H1 (cell line): ENCODE measurements around the gene PGBD5.

Experiments used
- BACH1 ChIP-seq: IDR thresholded peaks from 2 replicates; pipeline ENCODE4 v1.6.1; 2012; ENCODE audit warnings: low read length, improper control_type of control experiment
- CHD2 ChIP-seq: IDR thresholded peaks from 2 replicates; pipeline ENCODE4 v1.6.1; 2012; ENCODE audit warnings: low read length, improper control_type of control experiment
- EP300 ChIP-seq, 2 experiments: IDR thresholded peaks; 1 replicate in 1 of 2; 2 replicates in 1 of 2; pipeline ENCODE4 v1.6.1; 2011 to 2012; ENCODE audit warnings: low read depth in 2 of 2, low read length in 2 of 2, mild to moderate bottlenecking in 2 of 2, borderline replicate concordance in 1 of 2, inconsistent platforms in 1 of 2, moderate library complexity in 1 of 2
- EZH2 ChIP-seq: fragments of 200-600 bp; sonication (generic); IDR thresholded peaks from 2 replicates; pipeline ENCODE4 v1.7.1; 2012; ENCODE audit warnings: low read depth, mild to moderate bottlenecking, moderate library complexity, low read length, inconsistent platforms; ENCODE audit not compliant: severe bottlenecking
- JUND ChIP-seq: IDR thresholded peaks from 2 replicates; pipeline ENCODE4 v1.6.1; 2011; ENCODE audit warnings: mild to moderate bottlenecking, improper control_type of control experiment, low read length
- POLR2A ChIP-seq, 2 experiments: IDR thresholded peaks; 1 replicate in 1 of 2; 2 replicates in 1 of 2; pipeline ENCODE4 v1.6.1; 2011; ENCODE audit warnings: low read depth in 2 of 2, low read length in 2 of 2, mild to moderate bottlenecking in 2 of 2; ENCODE audit errors: control extremely low read depth in 1 of 2
- POLR2AphosphoS5 ChIP-seq: IDR thresholded peaks from 2 replicates; pipeline ENCODE4 v1.6.1; 2011; ENCODE audit warnings: low read depth, low read length
- RAD21 ChIP-seq, 2 experiments: IDR thresholded peaks in 1 of 2; conservative IDR thresholded peaks in 1 of 2; 2 replicates each; pipeline ENCODE4 v1.6.1; 2011; ENCODE audit warnings: low read depth in 2 of 2, low read length in 2 of 2, improper control_type of control experiment in 1 of 2, inconsistent platforms in 1 of 2, mild to moderate bottlenecking in 1 of 2, moderate library complexity in 1 of 2
- RFX5 ChIP-seq: IDR thresholded peaks from 2 replicates; pipeline ENCODE4 v1.6.1; 2011; ENCODE audit warnings: low read depth, low read length, improper control_type of control experiment, borderline replicate concordance
- SP1 ChIP-seq: IDR thresholded peaks from 2 replicates; pipeline ENCODE4 v1.6.1; 2011; ENCODE audit warnings: low read depth, low read length
- ZNF274 ChIP-seq: IDR thresholded peaks from 2 replicates; pipeline ENCODE4 v1.7.0; 2012; ENCODE audit warnings: low read length, borderline replicate concordance; ENCODE audit errors: extremely low read depth
- TF ChIP-seq, protein P1 (sequence below): IDR thresholded peaks from 2 replicates; pipeline ENCODE4 v1.6.1; 2012; ENCODE audit warnings: inconsistent platforms
- TF ChIP-seq, protein P2 (sequence below), 3 experiments: IDR thresholded peaks; 1 replicate in 2 of 3; 2 replicates in 1 of 3; pipeline versions ENCODE4 v1.5.1 to v1.6.1; 2011; ENCODE audit warnings: low read length in 3 of 3, mild to moderate bottlenecking in 3 of 3, inconsistent platforms in 2 of 3, low read depth in 1 of 3, moderate library complexity in 1 of 3; ENCODE audit not compliant: insufficient read depth in 1 of 3; ENCODE audit errors: control extremely low read depth in 1 of 3
- TF ChIP-seq, protein P3 (sequence below): IDR thresholded peaks from 2 replicates; pipeline ENCODE4 v1.6.1; 2012; ENCODE audit warnings: low read length, inconsistent platforms

DNA sequence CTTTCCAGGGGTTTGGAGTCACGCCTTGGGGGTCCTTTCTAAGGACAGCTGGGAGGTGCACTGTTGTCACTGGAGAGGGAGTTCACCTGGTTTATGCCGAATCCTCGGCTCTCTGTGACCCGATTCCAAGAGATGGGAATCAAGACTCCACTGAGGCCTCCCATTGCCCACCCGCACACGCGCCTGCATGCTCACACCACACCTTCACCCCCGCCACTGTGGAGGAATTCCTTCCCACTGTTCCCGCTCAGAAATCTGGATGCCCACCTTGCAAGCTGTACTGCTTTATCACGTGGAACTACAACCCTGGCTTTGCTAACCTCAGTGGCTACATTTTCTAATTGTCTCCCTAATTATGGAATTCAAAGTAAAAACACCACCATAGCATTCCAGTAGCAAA lies 29.2 kb downstream of the PGBD5 start:
- TF ChIP-seq, protein P1, sequence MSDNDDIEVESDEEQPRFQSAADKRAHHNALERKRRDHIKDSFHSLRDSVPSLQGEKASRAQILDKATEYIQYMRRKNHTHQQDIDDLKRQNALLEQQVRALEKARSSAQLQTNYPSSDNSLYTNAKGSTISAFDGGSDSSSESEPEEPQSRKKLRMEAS, result no peak
- no peak for TF ChIP-seq JUND
- TF ChIP-seq CHD2, result no peak
- TF ChIP-seq, protein P2, sequence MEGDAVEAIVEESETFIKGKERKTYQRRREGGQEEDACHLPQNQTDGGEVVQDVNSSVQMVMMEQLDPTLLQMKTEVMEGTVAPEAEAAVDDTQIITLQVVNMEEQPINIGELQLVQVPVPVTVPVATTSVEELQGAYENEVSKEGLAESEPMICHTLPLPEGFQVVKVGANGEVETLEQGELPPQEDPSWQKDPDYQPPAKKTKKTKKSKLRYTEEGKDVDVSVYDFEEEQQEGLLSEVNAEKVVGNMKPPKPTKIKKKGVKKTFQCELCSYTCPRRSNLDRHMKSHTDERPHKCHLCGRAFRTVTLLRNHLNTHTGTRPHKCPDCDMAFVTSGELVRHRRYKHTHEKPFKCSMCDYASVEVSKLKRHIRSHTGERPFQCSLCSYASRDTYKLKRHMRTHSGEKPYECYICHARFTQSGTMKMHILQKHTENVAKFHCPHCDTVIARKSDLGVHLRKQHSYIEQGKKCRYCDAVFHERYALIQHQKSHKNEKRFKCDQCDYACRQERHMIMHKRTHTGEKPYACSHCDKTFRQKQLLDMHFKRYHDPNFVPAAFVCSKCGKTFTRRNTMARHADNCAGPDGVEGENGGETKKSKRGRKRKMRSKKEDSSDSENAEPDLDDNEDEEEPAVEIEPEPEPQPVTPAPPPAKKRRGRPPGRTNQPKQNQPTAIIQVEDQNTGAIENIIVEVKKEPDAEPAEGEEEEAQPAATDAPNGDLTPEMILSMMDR (IDR thresholded peaks at IDR 0.05; ENCODE audit: control extremely low read depth in 1 of 3, insufficient read depth in 1 of 3, low read depth in 1 of 3, low read length in 3 of 3), result no peak
- no peak for TF ChIP-seq BACH1
- TF ChIP-seq SP1, result no peak
- no peak for TF ChIP-seq EZH2
- no peak for TF ChIP-seq EP300 (IDR thresholded peaks at IDR 0.05; ENCODE audit: borderline replicate concordance in 1 of 2, low read depth in 2 of 2, low read length in 2 of 2)
- TF ChIP-seq POLR2A (IDR thresholded peaks at IDR 0.05; ENCODE audit: control extremely low read depth in 1 of 2, low read depth in 2 of 2, low read length in 2 of 2), result no peak
- no peak for TF ChIP-seq ZNF274
- TF ChIP-seq POLR2AphosphoS5, result no peak
- TF ChIP-seq RFX5, result no peak
- TF ChIP-seq, protein P3, sequence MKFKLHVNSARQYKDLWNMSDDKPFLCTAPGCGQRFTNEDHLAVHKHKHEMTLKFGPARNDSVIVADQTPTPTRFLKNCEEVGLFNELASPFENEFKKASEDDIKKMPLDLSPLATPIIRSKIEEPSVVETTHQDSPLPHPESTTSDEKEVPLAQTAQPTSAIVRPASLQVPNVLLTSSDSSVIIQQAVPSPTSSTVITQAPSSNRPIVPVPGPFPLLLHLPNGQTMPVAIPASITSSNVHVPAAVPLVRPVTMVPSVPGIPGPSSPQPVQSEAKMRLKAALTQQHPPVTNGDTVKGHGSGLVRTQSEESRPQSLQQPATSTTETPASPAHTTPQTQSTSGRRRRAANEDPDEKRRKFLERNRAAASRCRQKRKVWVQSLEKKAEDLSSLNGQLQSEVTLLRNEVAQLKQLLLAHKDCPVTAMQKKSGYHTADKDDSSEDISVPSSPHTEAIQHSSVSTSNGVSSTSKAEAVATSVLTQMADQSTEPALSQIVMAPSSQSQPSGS, result no peak
- no peak for TF ChIP-seq RAD21 (IDR thresholded peaks at IDR 0.05 in 1 of 2, conservative IDR thresholded peaks at IDR 0.05 in 1 of 2; ENCODE audit: low read depth in 2 of 2, low read length in 2 of 2)
